Activated CD4-positive, CD25-positive, alpha-beta regulatory T cell treated with anti-CD3 and anti-CD28 coated beads, Interleukin-2, amount 50 U/mL, for 72 hours (primary cell): ENCODE data around the gene DNAH8.

Experiments used
- DNase-seq: peaks from one replicate; pipeline ENCODE4 v3.0.0; 2021

The DNAH8 gene

GRCh38 chr6:39078695-39079094 is 363.6 kb downstream of the DNAH8 start:
- DNase-seq = no peak

GRCh38 chr6:39079197-39080125 is 364.4 kb downstream of the DNAH8 start:
- no peak for DNase-seq
